WERI-Rb-1 (cell line): Measurements from ENCODE around the gene LCT.
A peak's percentile ranks its signal among the peaks of the same experiment; 100 is the strongest.

Experiments
- DNase-seq: peaks from one replicate; pipeline ENCODE4 v3.0.0-alpha.2; 2020
- H3K27ac ChIP-seq: fragments of 250-450 bp; sonication (Bioruptor Pico); 2 replicates; pipeline ENCODE4 v1.5.1; 2020; ENCODE audit warnings: mild to moderate bottlenecking, moderate library complexity
- H3K27me3 ChIP-seq: fragments of 250-450 bp; sonication (Bioruptor Pico); 2 replicates; pipeline ENCODE4 v1.5.1; 2021; ENCODE audit warnings: mild to moderate bottlenecking, low read depth, moderate library complexity; ENCODE audit not compliant: insufficient read depth, severe bottlenecking
- H3K36me3 ChIP-seq: fragments of 250-450 bp; sonication (Bioruptor Pico); 2 replicates; pipeline ENCODE4 v1.5.1; 2020; ENCODE audit warnings: mild to moderate bottlenecking, moderate library complexity
- H3K4me3 ChIP-seq: 2 replicates; pipeline ENCODE4 v1.5.1; 2011; ENCODE audit warnings: low read depth, mild to moderate bottlenecking, control low read depth, low read length
- H3K9me3 ChIP-seq: fragments of 250-450 bp; sonication (Bioruptor Pico); 2 replicates; pipeline ENCODE4 v1.5.1; 2021; ENCODE audit warnings: mild to moderate bottlenecking, moderate library complexity; ENCODE audit not compliant: severe bottlenecking
- TF ChIP-seq, protein P1 (sequence below): IDR thresholded peaks from 2 replicates; pipeline ENCODE4 v1.5.1; 2011; ENCODE audit warnings: low read depth, mild to moderate bottlenecking, control low read depth, inconsistent platforms, low read length

The LCT gene

DNA sequence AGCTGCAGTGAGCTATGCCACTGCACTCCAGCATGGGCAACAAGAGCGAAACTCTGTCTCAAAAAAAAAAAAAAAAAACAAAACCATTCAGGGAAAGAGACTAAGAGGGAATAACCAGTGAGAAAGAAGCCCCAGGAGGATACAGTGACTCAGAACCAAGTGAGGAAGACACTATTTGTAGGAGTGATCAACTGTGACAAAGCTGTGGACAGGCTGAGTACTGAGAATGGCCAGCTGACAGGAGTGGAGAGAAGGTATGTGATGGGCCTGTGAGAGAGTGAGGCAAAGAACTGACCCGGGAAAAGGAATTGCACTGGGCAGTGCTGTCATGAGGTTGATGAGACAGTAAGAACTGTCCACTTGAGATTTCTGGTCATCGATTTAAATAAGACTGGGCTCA, 6.7 kb upstream of the LCT start:
- DNase-seq = no peak
- H3K36me3 ChIP-seq = peaks cover 78% of the 10 kb centered on the region
- H3K27me3 ChIP-seq = no peaks in the 10 kb centered on the region
- no peak overlapping the region for H3K27ac ChIP-seq
- H3K4me3 ChIP-seq = no peak overlapping the region
- TF ChIP-seq, protein P1, sequence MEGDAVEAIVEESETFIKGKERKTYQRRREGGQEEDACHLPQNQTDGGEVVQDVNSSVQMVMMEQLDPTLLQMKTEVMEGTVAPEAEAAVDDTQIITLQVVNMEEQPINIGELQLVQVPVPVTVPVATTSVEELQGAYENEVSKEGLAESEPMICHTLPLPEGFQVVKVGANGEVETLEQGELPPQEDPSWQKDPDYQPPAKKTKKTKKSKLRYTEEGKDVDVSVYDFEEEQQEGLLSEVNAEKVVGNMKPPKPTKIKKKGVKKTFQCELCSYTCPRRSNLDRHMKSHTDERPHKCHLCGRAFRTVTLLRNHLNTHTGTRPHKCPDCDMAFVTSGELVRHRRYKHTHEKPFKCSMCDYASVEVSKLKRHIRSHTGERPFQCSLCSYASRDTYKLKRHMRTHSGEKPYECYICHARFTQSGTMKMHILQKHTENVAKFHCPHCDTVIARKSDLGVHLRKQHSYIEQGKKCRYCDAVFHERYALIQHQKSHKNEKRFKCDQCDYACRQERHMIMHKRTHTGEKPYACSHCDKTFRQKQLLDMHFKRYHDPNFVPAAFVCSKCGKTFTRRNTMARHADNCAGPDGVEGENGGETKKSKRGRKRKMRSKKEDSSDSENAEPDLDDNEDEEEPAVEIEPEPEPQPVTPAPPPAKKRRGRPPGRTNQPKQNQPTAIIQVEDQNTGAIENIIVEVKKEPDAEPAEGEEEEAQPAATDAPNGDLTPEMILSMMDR = no peak
- no peaks in the 10 kb centered on the region for H3K9me3 ChIP-seq

DNA sequence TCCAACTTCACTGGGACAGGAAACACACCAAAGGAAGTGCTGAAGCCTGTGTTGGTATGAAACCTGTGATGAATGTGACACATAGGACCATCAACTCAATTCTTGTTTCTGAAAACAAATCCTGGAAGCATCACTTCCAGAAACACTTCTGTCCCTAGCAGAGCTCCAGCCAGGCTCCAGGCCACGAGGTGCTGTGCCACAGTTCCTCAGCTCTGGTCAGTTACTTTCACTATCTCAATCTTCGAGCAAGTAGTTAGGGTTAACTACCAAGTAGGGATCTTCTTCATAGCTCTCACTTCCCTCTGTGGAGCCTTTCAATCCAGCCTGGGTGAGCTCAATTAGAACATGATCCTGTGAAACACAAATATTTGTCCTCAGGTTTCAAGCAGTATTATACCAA, 3.6 kb upstream of the LCT start:
- H3K36me3 ChIP-seq = peaks cover 51% of the 10 kb centered on the region
- no peak for DNase-seq
- H3K27me3 ChIP-seq = no peaks in the 10 kb centered on the region
- TF ChIP-seq, protein P1 = no peak
- no peaks in the 10 kb centered on the region for H3K9me3 ChIP-seq
- peak overlapping the region; percentile 38 for H3K27ac ChIP-seq
- no peak overlapping the region for H3K4me3 ChIP-seq

DNA sequence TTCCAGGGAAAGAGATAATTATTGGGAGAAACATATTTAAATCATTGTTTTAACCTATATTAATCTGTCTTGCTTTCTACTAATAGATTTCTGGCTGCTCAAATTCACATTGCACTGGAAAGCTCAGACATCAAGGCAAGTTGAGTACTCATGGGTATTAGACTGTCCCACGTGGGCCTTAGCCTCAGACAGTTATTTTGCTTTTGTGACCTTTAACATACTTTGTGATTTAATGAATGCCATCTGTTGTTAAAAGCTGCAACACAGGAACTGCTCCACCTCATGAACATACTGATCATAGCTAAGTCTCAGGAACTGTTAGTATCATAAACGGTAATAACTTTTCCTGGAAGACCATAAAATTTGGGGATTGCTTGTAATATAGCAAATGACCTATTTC, 2.7 kb upstream of the LCT start:
- H3K27ac ChIP-seq = peak overlapping the region; percentile 38

DNA sequence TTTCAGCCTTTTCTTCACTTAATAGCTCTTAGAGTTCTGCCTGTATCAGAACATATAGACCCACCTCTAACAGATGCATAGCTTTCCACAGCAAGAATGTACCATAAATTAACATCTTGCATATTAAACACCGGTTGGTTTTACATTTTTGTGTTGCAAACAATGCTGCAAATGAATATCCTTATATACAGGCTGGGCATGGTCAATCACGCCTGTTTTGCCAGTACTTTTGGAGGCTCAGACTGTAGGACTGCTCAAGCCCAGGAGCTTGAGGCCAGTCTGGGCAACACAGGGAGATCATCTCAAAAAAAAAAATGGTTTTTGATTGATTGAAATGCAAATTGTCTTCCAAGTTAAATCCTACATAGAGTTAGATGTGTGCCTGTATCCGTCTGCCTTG, 1.5 kb upstream of the LCT start:
- Histone ChIP-seq H3K27ac (no peak overlapping the region), H3K36me3 (peaks cover 30% of the 10 kb centered on the region), H3K4me3 (no peak overlapping the region), H3K9me3 (no peaks in the 10 kb centered on the region), H3K27me3 (no peaks in the 10 kb centered on the region)
- no peak for DNase-seq
- TF ChIP-seq, protein P1 = no peak

More for the DNA sequence above, 2.7 kb upstream of the LCT start:
- H3K36me3 ChIP-seq = peaks cover 42% of the 10 kb centered on the region
- peak; percentile 29 for DNase-seq
- TF ChIP-seq, protein P1 = no peak
- no peaks in the 10 kb centered on the region for H3K27me3 ChIP-seq
- no peak overlapping the region for H3K4me3 ChIP-seq
- no peaks in the 10 kb centered on the region for H3K9me3 ChIP-seq

DNA sequence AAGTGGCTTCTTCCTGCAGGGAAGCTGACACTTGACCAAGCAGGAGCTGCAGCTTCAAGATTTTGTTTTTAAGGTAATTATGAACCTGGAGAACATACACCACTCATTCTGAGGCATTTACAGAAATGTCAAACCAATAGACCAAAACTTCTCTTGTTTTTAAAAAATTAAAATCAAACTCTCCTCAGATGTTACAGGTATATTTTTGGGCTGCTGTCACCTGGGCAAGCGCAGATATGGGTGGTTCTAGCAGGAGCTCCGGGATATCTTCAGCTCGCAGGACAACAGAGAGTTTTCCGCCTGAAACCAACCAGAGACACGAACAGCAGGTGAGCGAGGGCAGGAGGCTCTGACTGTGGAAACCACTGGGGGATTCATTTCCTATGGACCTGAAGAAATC, 4.1 kb downstream of the LCT start:
- TF ChIP-seq, protein P1 = no peak
- H3K27ac ChIP-seq = no peak overlapping the region
- H3K27me3 ChIP-seq = no peaks in the 10 kb centered on the region
- H3K4me3 ChIP-seq = no peak overlapping the region
- DNase-seq = no peak
- H3K9me3 ChIP-seq = no peaks in the 10 kb centered on the region
- no peaks in the 10 kb centered on the region for H3K36me3 ChIP-seq

DNA sequence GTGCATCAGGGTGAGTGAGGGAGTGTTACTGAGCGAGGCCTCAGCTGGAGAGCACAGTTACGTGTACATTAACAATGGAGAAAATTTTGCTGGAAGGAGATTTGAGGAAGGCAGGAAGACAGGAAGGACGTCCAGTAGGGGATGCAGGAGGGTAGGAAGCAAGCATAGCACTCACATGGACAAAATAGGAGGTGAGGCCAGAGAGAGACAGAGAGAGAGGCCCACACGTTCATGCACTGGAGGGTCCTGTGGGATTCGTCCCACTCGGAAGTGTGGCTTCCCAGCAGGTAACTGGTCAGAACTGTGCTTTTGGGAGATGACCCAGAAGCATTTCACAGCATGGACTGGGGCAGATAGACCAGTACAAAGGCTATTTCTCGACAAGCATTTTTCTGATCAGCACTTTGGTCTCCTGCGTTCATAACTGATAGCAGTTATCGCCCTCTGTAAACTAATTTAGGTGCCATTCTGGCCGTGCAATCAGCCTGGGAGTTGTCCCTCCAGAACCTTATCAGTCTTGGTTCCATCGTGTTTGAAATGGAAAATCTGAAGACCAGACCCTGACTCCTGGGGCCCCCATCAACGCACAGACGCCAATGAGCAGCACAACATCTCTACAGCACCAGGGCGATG, 5.7 kb downstream of the LCT start:
- no peak for DNase-seq
- no peaks in the 10 kb centered on the region for H3K36me3 ChIP-seq
- H3K9me3 ChIP-seq = no peaks in the 10 kb centered on the region
- no peaks in the 10 kb centered on the region for H3K27me3 ChIP-seq
- TF ChIP-seq, protein P1 = no peak
- no peak overlapping the region for H3K4me3 ChIP-seq
- no peak overlapping the region for H3K27ac ChIP-seq
